SK-N-SH (cell line): ENCODE measurements around the gene SIGMAR1. TPM values are rescaled to one million over a fixed set of nuclear protein-coding genes. Genes with fewer than 3 reads are reported as not detected.

ENCODE experiments used
- CTCF ChIA-PET: fragments of 300-600, 350-600 bp; formaldehyde crosslinking; extraction: SDS; loops from one replicate; lab custom pipeline; 2021; lab: Yijun Ruan, JAX
- POLR2A ChIA-PET: fragments of 350-600 bp; sonication (Branson Sonifier 250); formaldehyde crosslinking; extraction: SDS; loops from one replicate; lab custom pipeline; 2020; ENCODE audit warnings: antibody characterized with exemption, inconsistent platforms; lab: Yijun Ruan, JAX
- DNase-seq: peaks from one replicate; pipeline ENCODE4 v3.0.0; 2012
- H2AFZ ChIP-seq: fragments of 200-600 bp; sonication (generic); 2 replicates; pipeline ENCODE4 v1.8.1; 2016; ENCODE audit warnings: antibody characterized with exemption, mild to moderate bottlenecking, low read depth
- H3F3A ChIP-seq: fragments of 200-600 bp; sonication (generic); replicated peaks from 2 replicates; pipeline ENCODE3; 2016; ENCODE audit warnings: antibody characterized with exemption, mild to moderate bottlenecking; ENCODE audit not compliant: insufficient read depth
- H3K27ac ChIP-seq, 2 experiments: fragments of 200-500 bp in 1 of 2; fragments of 200-600 bp in 1 of 2; sonication (Bioruptor generic) in 1 of 2; sonication (generic), shearing (Covaris generic) in 1 of 2; 2 replicates each; pipeline versions ENCODE4 v1.5.1 to v1.6.1; 2014 to 2016; ENCODE audit warnings: low read depth in 2 of 2, inconsistent platforms in 1 of 2, low read length in 1 of 2, mild to moderate bottlenecking in 1 of 2, mixed read lengths in 1 of 2
- H3K27me3 ChIP-seq: fragments of 200-600 bp; sonication (generic), shearing (Covaris generic); 2 replicates; pipeline ENCODE4 v1.6.1; 2016; ENCODE audit warnings: mixed run types; ENCODE audit not compliant: insufficient read depth
- H3K36me3 ChIP-seq, 2 experiments: fragments of 200-500 bp in 1 of 2; fragments of 200-600 bp in 1 of 2; sonication (Bioruptor generic) in 1 of 2; sonication (generic) in 1 of 2; replicated peaks in 1 of 2; 2 replicates each; pipeline versions ENCODE3 to v1.5.1; 2014 to 2016; ENCODE audit warnings: low read length in 1 of 2, mild to moderate bottlenecking in 1 of 2; ENCODE audit not compliant: insufficient read depth in 2 of 2, control insufficient read depth in 1 of 2
- H3K4me1 ChIP-seq, 2 experiments: fragments of 200-500 bp in 1 of 2; fragments of 200-600 bp in 1 of 2; sonication (Bioruptor generic) in 1 of 2; sonication (generic), shearing (Covaris generic) in 1 of 2; 2 replicates each; pipeline versions ENCODE4 v1.5.1 to v1.6.1; 2014 to 2016; ENCODE audit warnings: low read depth in 1 of 2, low read length in 1 of 2, mixed run types in 1 of 2; ENCODE audit not compliant: insufficient read depth in 2 of 2, control insufficient read depth in 1 of 2
- H3K4me2 ChIP-seq: fragments of 200-600 bp; sonication (generic), shearing (Covaris generic); 2 replicates; pipeline ENCODE4 v1.6.1; 2017; ENCODE audit warnings: mixed run types
- H3K4me3 ChIP-seq, 2 experiments: fragments of 200-500 bp in 1 of 2; fragments of 200-600 bp in 1 of 2; sonication (Bioruptor generic) in 1 of 2; sonication (generic), shearing (Covaris generic) in 1 of 2; 2 replicates each; pipeline versions ENCODE4 v1.5.1 to v1.8.1; 2014 to 2016; ENCODE audit warnings: low read depth in 2 of 2, inconsistent platforms in 1 of 2, low read length in 1 of 2, mild to moderate bottlenecking in 1 of 2, mixed read lengths in 1 of 2, moderate library complexity in 1 of 2
- H3K79me2 ChIP-seq: fragments of 200-600 bp; sonication (generic); 2 replicates; pipeline ENCODE4 v1.8.1; 2017; ENCODE audit warnings: mild to moderate bottlenecking; ENCODE audit not compliant: insufficient read depth
- H3K9ac ChIP-seq: fragments of 200-600 bp; sonication (generic); 2 replicates; pipeline ENCODE4 v1.6.1; 2017; ENCODE audit warnings: mixed run types
- H3K9me2 ChIP-seq: fragments of 200-600 bp; sonication (generic); 2 replicates; pipeline ENCODE4 v1.6.1; 2017; ENCODE audit warnings: mixed run types
- H3K9me3 ChIP-seq: fragments of 200-600 bp; sonication (generic); 2 replicates; pipeline ENCODE4 v1.6.1; 2017; ENCODE audit warnings: mixed run types, mild to moderate bottlenecking, moderate library complexity
- H4K20me1 ChIP-seq: fragments of 200-600 bp; sonication (generic); 2 replicates; pipeline ENCODE4 v1.6.1; 2017; ENCODE audit warnings: mild to moderate bottlenecking, mixed run types; ENCODE audit not compliant: insufficient read depth
- ELF1 ChIP-seq: IDR thresholded peaks from 2 replicates; pipeline ENCODE4 v1.4.0; 2012
- EZH2phosphoT487 ChIP-seq: fragments of 200-600 bp; sonication (generic); IDR thresholded peaks from 2 replicates; pipeline ENCODE4 v1.6.1; 2017; ENCODE audit warnings: low read depth, mixed run types, mild to moderate bottlenecking, antibody characterized with exemption, moderate library complexity, borderline replicate concordance
- FOXM1 ChIP-seq: IDR thresholded peaks from 2 replicates; pipeline ENCODE4 v1.4.0; 2012; ENCODE audit warnings: low read depth, mild to moderate bottlenecking
- GABPA ChIP-seq: IDR thresholded peaks from 2 replicates; pipeline ENCODE4 v1.4.0; 2012; ENCODE audit warnings: low read depth, mild to moderate bottlenecking
- MAX ChIP-seq: IDR thresholded peaks from 2 replicates; pipeline ENCODE4 v1.4.0; 2012; ENCODE audit warnings: low read depth
- MEF2A ChIP-seq: IDR thresholded peaks from 2 replicates; pipeline ENCODE4 v1.4.0; 2012; ENCODE audit warnings: low read depth, borderline replicate concordance
- MXI1 ChIP-seq: IDR thresholded peaks from 2 replicates; pipeline ENCODE4 v1.6.1; 2012; ENCODE audit warnings: mild to moderate bottlenecking, low read depth, low read length, improper control_type of control experiment
- NFIC ChIP-seq: IDR thresholded peaks from 2 replicates; pipeline ENCODE4 v1.4.0; 2012; ENCODE audit warnings: borderline replicate concordance
- POLR2AphosphoS5 ChIP-seq: IDR thresholded peaks from 2 replicates; pipeline ENCODE4 v1.6.1; 2012; ENCODE audit warnings: low read depth, low read length
- RCOR1 ChIP-seq: fragments of 150-350 bp; IDR thresholded peaks from 2 replicates; pipeline ENCODE4 v1.6.1; 2017; ENCODE audit warnings: antibody characterized with exemption, low read length
- REST ChIP-seq: IDR thresholded peaks from 2 replicates; pipeline ENCODE4 v1.6.1; 2012; ENCODE audit warnings: mild to moderate bottlenecking, low read depth, low read length, moderate library complexity
- TAF1 ChIP-seq: IDR thresholded peaks from 2 replicates; pipeline ENCODE4 v1.6.1; 2012; ENCODE audit warnings: low read depth, mild to moderate bottlenecking, low read length, moderate library complexity, borderline replicate concordance
- WGBS: methylation state at CpG from one replicate; pipeline ENCODE4 v1.1.6; 2017; ENCODE audit warnings: low lambda C conversion rate; 5-methylcytosine and 5-hydroxymethylcytosine counted together
- polyA plus RNA-seq, 3 experiments: library from polyadenylated mRNA; depleted of rRNA; stranded (reverse); fragments of >200 nt; gene quantifications; 2 replicates each; pipeline ENCODE4 v1.2.3, GENCODE V29; 2012

Gene SIGMAR1
- polyA plus RNA-seq, 1 of the 3 experiments (the other 2 are of a cell fraction), result 79.0 TPM

- no peaks in the 10 kb centered on the region for H3K9me3 ChIP-seq
- H4K20me1 ChIP-seq, result no peaks in the 10 kb centered on the region
- peaks cover 3% of the 10 kb centered on the region in 2 experiments; a peak in 2 of 4 replicates for H3K4me1 ChIP-seq
- H3K4me3 ChIP-seq, result no peak overlapping the region
- no peak overlapping the region for H3K27ac ChIP-seq
- no peaks in the 10 kb centered on the region for H3K27me3 ChIP-seq
- ChIA-PET CTCF (interaction anchor here (1.2 to 1.6 kb wide), 4 partner anchors 15 to 36 kb away, joined by 3 to 8 read pairs (median 4); no protein-coding TSS in a partner anchor), POLR2A (no interaction called here)
- no peak for DNase-seq
- peaks cover 0 to 2% of the 10 kb centered on the region in 2 experiments for H3K36me3 ChIP-seq
- H3K9me2 ChIP-seq, result no peaks in the 10 kb centered on the region
- 92% methylated on average over 5 of the region's 5 CpGs for WGBS
- no peak overlapping the region for H3K9ac ChIP-seq
- peaks cover 20% of the 10 kb centered on the region; the same call in 1 of the 2 replicates for H3K79me2 ChIP-seq
- no peak overlapping the region for H2AFZ ChIP-seq
- TF ChIP-seq FOXM1 (no peak), REST (no peak), MXI1 (no peak), ELF1 (no peak), EZH2phosphoT487 (no peak), MAX (no peak), NFIC (no peak), RCOR1 (no peak), TAF1 (no peak), MEF2A (no peak), POLR2AphosphoS5 (no peak; the same call in 1 of the 2 replicates), GABPA (no peak)
- TF ChIP-seq, all 33 proteins: peak for 0
- no peak overlapping the region for H3K4me2 ChIP-seq
- H3F3A ChIP-seq, result peaks cover 3% of the 10 kb centered on the region
Measured at GRCh38 chr9:34669809-34670562, 32.4 kb upstream of the SIGMAR1 start.
